Fibroblast of skin of right quadriceps (primary cell): ENCODE measurements around the gene DDRGK1.
A peak's percentile ranks its signal among the peaks of the same experiment; 100 is the strongest.

Experiments used
- DNase-seq: peaks from one replicate; pipeline ENCODE4 v3.0.0-alpha.2; 2013

The DDRGK1 gene

DNA sequence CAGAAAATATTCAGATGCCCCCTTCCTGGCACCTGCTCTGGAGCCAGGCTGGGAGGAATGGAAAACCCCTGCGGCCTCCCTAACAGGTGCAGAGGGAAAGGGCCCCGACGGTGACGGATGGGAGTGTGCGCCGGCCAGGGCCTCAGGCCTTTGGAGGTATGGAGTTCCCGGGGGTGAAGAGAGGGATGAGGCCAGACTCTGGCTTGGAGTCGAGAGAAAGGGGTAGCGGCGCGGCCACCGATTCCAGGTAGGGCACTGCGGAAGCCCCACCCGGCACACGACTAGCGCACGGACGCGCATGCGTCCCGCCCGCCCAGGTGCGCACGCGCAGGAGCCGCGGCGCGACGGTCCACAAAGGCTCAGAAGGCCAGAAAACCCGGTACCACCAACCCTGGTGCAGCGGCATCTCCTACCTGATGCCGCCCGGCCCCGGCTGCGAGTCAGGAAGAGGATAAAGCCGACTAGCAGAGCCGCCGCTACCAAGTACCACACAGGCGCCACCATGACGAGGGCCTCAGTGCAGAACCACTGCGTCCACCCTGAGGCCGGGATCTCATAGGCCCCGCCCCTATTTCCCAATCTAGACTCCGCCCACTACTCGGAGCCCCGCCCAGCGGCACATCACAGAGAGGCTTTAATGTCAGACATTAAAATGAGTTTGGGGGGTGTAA is at the start of gene DDRGK1:
DDRGK1 (minus strand) TSS at position 559 of the 671 bp plus-strand sequence; CDS start at position 504, 55 bp downstream.
- DNase-seq, result peak; percentile 79

GRCh38 chr20:3251806-3252205 is 47.3 kb upstream of the DDRGK1 start:
- no peak for DNase-seq

- DNase-seq, result no peak
These were observed 45.6 kb upstream of the DDRGK1 start for GRCh38 chr20:3250091-3250504.

DNA sequence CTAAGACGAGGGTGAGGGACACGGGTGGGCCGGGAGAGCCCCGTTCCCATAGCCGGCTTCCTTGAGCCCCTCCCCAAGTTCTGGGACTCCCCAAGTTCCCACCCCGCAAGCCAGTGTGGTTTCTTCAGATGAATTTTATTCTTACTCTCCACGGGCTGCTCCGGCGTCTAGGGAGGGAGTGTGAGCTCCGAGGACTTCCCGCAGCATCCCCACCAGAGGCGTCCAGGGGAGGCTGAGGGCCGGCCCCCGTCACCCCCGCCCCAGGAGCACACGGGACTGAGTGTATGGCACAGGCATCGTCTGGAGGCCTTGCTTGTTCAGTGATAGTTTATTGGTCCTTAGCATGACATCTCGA is 44.5 kb upstream of the DDRGK1 start:
- DNase-seq, result no peak

GRCh38 chr20:3248167-3248992 is 43.9 kb upstream of the DDRGK1 start:
- peak; percentile 20 for DNase-seq

- DNase-seq, result no peak
These were observed 43.2 kb upstream of the DDRGK1 start for GRCh38 chr20:3247638-3248037.

DNA sequence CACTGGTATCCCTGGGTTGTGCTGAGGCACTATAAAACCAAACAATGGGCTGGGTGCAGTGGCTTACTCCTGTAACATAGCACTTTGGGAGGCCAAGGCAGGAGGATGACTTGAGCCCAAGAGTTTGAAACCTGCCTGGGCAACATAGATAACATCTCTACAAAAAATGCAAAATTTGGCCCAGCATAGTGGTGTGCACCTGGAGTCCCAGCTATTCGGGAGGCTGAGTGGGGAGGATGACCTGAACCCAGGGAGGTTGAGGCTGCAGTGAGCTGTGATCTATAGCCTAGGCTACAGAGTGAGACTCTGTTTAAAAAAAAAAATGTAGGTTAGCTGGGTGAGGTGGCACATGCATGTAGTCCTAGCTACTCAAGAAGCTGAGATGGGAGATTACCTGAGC is 42.2 kb upstream of the DDRGK1 start:
- no peak for DNase-seq

- DNase-seq, result no peak
These were observed 41.2 kb upstream of the DDRGK1 start for GRCh38 chr20:3245711-3246110.

- no peak for DNase-seq
These were observed 40.7 kb upstream of the DDRGK1 start for GRCh38 chr20:3245156-3245555.

- DNase-seq, result no peak
These were observed 40.1 kb upstream of the DDRGK1 start for GRCh38 chr20:3244613-3245012.

DNA sequence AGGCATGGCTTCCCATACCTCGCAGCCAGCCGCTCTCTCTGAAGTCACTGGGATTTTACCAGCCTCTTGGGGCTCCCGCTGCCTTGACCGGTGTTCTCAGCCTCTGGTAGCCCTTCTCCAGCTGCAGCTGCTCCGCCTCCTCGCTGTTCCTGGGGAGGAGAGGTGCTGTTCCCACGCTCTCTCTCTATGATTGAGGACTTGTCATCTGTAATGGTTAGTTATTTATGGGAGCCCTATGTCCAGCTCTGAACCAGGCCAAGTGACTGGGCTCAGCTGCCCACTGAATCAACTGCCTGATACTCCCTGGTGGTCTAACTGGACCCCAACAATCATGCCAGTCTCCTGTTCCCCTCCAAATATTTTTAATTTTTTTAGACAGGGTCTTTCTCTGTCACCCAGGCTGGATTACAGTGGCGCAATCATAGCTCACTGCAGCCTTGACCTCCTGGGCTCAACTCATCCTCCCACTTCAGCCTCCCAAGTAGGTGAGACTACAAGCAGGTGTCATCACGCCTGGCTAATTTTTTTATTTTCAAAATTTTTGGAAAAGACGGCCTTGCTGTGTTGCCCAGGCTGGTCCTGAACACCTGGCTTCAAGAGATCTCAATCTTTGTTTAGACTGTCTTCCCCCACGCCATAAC is 39.4 kb upstream of the DDRGK1 start:
- DNase-seq, result no peak

- no peak for DNase-seq
These were observed 37.8 kb upstream of the DDRGK1 start for GRCh38 chr20:3242172-3242692.

GRCh38 chr20:3240776-3241363 is 36.4 kb upstream of the DDRGK1 start:
- DNase-seq, result no peak

DNA sequence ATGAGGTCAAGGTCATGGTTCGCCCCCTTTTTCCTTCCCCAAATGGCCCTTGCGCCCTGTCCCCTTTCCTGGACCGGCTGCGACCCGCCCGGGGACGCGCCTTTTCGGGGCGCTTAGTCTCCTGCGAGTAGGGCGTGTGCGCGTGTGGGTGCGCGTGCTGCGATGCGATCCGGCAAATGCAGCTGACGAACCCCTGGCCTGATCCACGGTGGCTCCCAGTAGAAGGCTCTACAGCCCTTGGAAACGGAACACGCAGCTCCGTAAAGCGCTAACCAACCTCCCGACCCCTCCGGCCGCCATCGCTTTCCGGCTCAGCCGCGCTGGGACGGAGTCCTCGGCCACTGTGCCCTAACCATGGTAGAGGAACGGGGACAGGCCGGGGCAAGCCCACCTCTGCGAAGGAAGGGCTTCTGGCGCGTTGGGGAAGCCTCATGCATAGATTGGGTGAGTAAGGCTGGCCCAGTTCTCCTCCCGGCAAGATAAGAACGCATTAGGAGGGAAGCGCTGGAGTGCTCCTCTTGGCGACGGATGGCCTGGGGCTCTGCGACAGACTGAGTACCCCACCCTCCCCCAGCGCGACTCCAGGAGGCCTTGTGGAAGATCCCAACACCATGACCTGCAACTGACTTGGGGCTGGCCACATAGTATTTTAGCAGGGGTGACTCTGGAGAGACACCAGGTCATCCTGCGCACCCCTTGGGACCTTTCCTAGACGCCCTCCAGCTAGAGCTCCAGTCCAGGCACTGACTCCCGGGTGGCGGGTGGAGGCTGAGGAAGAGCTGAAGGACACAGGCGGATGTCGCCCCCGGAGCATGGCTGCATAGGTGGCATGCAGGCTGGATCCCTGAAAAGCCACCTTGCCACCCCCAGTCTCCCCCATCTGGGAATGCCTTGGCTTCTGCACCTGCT is 35.6 kb upstream of the DDRGK1 start:
- no peak for DNase-seq

- peak; percentile 25 for DNase-seq
These were observed 34.8 kb upstream of the DDRGK1 start, which contains the start of gene SLC4A11 for GRCh38 chr20:3239026-3239866. SLC4A11 (minus strand) TSS chr20:3239190; CDS start chr20:3239137, 53 bp downstream.

- no peak for DNase-seq
These were observed 34.1 kb upstream of the DDRGK1 start for GRCh38 chr20:3238616-3239025.

GRCh38 chr20:3237958-3238615 is 33.6 kb upstream of the DDRGK1 start:
- DNase-seq, result no peak

DNA sequence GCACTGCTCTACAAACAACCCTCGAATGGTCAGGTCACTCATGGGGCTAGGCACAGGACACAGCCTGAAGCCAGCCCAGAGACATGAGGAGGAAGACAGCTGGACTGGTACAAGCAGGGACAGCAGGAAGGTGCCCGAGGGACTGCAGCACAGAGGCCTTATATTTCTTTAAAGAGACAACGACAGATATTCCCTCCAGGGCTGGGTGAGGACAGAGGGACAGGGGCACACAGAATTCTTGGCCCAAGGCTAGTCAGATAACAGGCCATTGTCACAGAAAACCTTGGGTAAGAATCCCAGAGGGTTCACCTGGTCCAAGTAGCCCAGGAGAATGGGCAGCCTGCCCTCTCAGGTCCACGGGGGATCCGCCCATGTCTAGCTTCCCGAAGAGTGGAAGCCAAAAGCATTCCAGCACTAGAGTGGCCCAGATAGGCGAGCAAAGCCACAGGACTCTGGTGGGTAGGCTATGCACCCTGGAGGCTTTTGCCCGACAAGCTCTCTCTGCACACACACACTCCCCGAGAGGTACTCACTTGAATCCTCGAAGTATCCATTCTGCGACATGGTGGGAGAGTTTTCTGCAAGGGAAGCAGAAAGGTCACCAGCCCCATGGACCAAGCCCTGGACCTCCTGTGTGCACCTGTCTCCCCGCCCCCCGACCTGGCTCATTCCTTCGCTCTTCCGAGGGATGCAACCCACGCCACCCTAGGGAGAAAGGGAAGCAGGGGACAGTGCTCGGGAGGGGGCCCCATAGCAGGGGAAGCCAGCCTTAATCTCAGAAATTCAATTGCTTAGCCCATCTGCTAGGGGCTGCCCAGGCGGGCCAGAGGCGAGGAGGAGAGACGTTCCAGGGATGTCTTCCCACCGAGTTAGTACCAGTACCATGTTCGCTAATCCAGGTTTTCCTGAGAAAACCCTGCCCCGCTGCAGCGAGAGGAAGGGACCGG is 32.8 kb upstream of the DDRGK1 start:
- DNase-seq, result no peak

DNA sequence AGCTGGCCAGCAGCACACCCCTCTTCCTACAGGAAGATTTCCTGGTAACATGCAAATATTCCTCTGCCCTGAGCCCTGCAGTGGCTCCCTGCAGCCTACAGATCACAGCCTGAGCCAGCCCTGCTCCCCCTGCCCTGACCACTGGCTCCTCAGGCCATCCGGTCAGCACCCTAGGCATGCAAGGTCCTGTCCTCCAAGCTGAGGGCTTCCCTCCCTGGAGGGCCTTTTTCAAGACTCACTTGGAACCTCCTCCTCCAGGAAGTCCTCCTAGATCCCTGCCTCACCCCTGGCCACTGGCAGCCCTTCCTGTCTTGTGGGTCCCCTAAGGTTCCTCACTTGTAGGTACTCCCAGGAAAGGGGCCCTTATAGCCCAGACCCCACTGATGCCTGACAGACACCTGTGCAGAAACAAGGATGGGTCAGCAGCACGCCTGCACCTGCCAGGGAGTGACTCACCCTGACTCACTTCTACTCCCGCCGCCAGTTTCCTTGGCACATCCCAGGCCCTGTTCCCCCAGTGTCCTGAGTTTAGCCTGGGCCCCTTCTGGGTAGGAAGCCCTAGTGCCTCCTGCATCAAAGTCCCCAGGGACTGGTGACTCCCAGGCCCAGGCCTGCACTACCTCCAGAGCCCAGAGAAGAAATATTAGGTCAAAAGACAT is 31.3 kb upstream of the DDRGK1 start:
- DNase-seq, result no peak
